Gastrocnemius medialis (tissue), 4 donors: ENCODE measurements around the gene SGTA.

Source experiments
- CTCF ChIP-seq, 5 experiments: fragments of 450-650 bp in 3 of 5; fragments of 200-600 bp in 2 of 5; sonication (generic) in 2 of 5; IDR thresholded peaks in 4 of 5; conservative IDR thresholded peaks in 1 of 5; 1 replicate in 4 of 5; 2 replicates in 1 of 5; pipeline ENCODE4 v1.5.1; 2016 to 2019; ENCODE audit warnings: antibody characterized with exemption in 5 of 5, mild to moderate bottlenecking in 3 of 5, moderate library complexity in 3 of 5
- POLR2A ChIP-seq, 2 donors: fragments of 450-650 bp; IDR thresholded peaks; one replicate each; pipeline ENCODE4 v1.6.1; 2017; ENCODE audit warnings: antibody characterized with exemption in 2 of 2, mild to moderate bottlenecking in 2 of 2, moderate library complexity in 2 of 2

DNA sequence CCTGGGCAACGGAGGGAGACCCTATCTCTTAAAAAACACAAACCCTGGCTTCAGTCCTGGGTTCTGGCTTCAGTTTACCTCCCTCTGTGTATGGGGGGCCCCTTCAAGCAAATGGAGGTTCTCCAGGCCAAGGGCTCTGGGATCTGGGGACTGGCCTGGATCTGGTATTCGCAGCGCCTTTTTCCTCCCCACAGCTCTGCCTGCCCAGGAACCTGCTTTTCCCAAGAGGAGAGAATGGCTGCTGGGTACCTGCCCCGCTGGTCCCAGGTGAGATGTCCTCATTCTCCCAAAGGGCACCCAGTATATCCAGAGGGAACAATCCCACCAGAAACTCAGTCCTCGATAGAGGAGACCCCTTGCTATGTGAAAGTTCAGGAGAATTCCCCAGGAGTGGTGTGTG is 39.8 kb upstream of the SGTA start:
- no peak for TF ChIP-seq CTCF (IDR thresholded peaks at IDR 0.05 in 4 of 5, conservative IDR thresholded peaks at IDR 0.05 in 1 of 5)
- TF ChIP-seq POLR2A (IDR thresholded peaks at IDR 0.05), result no peak
